ENCODE measurements around the gene ARL8A.

DNA sequence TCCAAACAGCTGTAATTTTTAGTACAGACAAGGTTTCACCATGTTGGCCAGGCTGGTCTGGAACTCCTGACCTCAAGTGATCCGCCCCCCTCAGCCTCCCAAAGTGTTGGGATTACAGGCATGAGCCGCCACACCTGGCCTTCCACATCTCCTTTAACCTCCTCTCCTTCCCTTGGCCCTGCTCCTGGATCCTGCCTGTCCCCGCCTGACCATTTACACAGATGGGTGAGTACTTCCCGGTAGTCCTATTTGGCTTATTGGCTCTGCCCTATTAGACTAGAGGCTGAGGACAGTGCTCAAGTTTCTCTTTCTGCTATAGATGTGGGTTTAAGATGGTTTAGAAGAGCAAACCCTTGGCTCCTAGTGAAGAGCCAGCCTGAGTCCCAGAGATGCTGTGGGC, 8.7 kb upstream of the ARL8A start:
- TF ChIP-seq, protein P1, sequence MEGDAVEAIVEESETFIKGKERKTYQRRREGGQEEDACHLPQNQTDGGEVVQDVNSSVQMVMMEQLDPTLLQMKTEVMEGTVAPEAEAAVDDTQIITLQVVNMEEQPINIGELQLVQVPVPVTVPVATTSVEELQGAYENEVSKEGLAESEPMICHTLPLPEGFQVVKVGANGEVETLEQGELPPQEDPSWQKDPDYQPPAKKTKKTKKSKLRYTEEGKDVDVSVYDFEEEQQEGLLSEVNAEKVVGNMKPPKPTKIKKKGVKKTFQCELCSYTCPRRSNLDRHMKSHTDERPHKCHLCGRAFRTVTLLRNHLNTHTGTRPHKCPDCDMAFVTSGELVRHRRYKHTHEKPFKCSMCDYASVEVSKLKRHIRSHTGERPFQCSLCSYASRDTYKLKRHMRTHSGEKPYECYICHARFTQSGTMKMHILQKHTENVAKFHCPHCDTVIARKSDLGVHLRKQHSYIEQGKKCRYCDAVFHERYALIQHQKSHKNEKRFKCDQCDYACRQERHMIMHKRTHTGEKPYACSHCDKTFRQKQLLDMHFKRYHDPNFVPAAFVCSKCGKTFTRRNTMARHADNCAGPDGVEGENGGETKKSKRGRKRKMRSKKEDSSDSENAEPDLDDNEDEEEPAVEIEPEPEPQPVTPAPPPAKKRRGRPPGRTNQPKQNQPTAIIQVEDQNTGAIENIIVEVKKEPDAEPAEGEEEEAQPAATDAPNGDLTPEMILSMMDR (IDR thresholded peaks at IDR 0.05) = no peak
- TF ChIP-seq POLR2A (IDR thresholded peaks at IDR 0.05) = no peak

Data from esophagus squamous epithelium (tissue), 4 donors.